Adrenal gland (tissue), 5 donors: ENCODE data around the gene NOS2.
"Not testable (repeated sequence)": the region's sequence is repeated elsewhere in the genome, so short reads cannot be mapped to it uniquely, and the experiment has no call there.

Experiments used
- CTCF ChIP-seq, 6 experiments: fragments of 450-650 bp in 4 of 6; fragments of 200-600 bp in 2 of 6; sonication (generic) in 1 of 6; IDR thresholded peaks; 1 replicate in 5 of 6; 2 replicates in 1 of 6; pipeline versions ENCODE4 v1.5.1 to v1.8.0; 2016 to 2021; ENCODE audit warnings: antibody characterized with exemption in 6 of 6, mild to moderate bottlenecking in 2 of 6, moderate library complexity in 1 of 6
- POLR2A ChIP-seq, 2 donors: fragments of 450-650 bp; IDR thresholded peaks; one replicate each; pipeline ENCODE4 v1.6.1; 2017; ENCODE audit warnings: antibody characterized with exemption in 2 of 2, mild to moderate bottlenecking in 2 of 2, moderate library complexity in 1 of 2
- donor health status: DM: no; HTN: no; CAD: no.

GRCh38 chr17:27725982-27726381, 74.3 kb downstream of the NOS2 start:
- not testable (repeated sequence) for TF ChIP-seq CTCF, POLR2A (IDR thresholded peaks at IDR 0.05)
